Measurements from ENCODE around the gene PLCL2.
"Not testable (repeated sequence)": the region's sequence is repeated elsewhere in the genome, so short reads cannot be mapped to it uniquely, and the experiment has no call there.

The PLCL2 gene

DNA sequence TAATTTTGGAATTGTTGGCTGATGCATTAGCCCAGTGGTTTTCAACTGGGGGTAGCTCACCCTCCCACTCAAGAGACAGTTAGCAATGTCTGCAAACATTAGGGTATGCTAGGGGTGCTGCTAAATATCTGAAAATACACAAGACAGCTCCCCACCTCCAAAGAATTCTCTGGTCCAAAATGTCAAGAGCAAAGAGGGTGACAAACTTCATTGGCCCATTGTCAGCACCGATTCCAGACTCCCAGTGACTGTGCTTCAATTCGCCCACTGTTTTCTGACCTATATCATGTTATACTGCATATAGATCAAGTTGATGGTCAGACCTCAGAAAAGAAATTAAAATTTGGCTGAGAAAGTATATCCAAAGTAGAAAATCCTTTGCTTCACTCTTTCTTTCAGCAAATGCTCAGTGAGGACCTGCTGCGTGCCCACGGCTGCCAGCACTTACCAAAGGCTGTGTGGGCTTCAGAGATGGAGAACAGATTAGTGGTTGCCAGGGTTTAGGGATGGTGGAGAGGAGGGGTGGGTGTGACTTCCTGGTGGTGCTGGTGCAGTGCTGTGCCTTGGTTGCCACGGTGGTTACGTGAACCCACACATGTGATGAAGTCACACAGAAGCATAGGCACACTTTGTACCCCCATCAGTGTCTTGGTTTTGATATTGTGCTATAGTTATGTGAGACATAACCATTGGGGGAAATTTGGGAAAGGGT is 204.0 kb downstream of the PLCL2 start:
- no peak for FAIRE-seq

DNA sequence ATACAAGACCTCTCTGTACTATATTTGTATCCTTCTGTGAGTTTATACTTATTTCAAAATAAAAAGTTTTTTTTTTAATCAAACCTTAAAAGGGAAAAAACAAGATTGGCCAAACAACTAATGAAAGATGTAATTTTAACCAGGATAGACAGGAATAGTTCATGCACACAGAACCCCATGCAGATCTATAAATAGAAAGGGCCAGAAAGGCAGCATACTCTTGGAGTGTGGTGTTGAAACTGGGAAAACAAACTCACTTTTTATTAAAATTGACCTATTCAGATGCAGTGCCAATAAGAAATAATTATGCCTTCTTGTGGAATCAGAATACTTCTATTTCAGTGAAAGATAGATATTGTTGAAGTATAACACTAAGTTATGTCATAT is 204.6 kb downstream of the PLCL2 start:
- no peak for FAIRE-seq

DNA sequence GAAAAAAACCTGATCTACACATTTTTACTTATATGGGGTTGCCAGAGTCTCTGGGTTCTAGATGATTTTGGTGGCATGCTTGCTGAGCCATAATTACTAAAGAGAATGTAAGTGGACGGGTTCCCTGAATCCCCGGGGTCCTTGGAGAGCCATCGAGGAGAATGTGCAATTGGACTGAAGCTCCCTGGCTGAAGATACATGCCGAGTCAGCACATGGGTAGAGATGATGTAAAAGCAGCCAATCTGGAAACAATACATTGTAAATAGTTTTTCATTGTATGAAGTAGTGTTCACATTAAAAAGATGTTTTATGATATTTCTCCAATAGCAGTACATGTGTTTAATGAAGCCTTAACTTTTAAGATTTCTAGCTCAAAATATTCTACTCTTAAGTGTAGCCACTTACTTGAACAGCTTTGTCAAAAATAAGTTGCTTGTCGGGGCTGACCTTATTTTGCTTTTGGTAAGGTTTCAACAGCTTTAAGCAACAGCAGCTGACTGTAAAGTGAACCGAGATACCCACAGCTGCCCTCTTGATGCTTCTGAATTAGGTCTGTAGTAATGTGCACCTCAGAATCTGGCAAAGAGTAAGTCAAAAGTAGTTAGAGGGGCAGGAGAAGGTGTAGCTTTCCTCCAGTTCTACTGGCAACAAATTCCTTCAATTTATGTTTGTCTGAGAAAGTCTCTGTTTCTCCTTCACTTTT is 205.7 kb downstream of the PLCL2 start:
- FAIRE-seq = no peak

DNA sequence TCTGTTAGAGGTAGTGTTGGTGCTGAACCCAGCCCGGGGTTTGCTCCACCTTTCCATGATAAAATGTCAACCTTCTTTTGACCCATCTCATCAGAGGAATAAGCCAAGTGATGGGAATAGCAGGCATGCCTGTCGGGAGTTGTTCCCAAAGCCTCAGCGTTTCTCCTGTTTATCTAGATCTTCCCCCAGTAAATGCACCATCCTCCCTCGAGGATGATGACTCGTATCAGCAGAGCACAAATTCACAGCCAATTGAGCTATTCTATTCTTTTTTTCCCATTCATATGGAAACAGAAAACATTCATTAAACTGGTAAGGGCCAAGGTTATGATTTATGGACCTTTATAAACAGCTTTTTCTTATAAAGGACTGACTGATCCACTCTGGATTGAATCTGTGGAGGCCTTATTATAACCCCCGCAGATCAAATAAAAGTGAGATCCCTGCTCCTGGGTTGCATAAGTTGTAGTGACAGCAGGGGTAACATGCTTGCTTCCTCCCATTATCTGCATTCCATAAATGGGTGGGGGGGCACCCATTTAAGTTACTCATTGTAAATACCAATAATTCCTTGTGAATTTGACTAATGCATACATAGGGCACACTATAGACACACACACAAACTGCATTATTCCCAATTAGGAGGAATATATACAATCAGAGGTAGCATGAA is 207.3 kb downstream of the PLCL2 start:
- FAIRE-seq = no peak

DNA sequence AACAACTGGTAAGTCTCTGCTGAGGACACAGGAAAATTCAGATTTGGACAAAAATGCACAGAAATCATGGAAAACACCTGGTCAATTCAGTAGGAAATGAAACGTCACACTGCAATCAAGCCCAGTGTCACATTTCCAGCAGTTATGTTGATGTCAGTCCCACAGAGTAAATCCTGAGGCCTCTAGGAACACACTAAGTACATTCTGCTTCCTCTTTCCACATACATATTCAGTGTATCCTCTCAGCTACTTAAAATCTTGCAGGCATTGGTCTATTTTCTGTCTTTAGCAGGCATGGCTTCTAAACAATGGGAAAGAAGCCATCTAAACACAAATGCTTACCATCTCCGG is 207.8 kb downstream of the PLCL2 start:
- no peak for FAIRE-seq

DNA sequence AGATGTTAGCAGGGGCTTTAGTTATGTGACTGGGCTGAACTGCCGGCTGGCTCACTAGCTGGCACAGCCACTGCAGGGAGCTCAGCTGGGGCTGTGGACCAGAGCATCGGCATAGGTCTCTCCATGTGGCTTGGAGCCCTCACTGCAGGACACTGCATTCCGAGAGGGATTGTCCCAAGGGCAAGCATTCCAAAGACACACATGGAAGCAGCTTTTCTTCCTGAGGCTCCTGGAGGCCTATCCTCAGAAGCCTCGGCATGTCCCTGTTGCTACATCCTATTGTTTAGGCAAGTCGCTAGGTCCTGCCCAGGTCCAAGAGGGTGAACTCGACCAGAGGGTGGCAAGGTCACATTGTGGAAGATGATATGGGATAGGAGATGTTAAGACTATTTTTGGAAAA is 209.8 kb downstream of the PLCL2 start:
- FAIRE-seq = no peak

DNA sequence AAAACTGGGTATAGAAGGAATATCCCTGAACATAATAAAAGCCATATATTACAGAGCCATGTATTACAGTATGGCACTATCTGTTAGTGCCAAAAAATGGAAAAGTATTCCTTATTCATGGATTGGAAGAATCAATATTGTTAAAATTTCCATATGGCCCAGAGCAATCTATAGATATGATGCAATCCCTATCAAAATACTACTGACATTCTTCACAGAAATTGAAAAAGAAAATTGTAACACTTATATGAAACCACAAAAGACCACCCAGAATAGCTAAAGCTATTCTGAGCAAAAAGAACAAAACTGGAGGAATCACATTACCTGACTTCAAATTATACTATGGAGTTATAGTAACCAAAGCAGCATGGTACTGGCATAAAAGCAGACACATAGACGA is 218.8 kb downstream of the PLCL2 start:
- FAIRE-seq = no peak

DNA sequence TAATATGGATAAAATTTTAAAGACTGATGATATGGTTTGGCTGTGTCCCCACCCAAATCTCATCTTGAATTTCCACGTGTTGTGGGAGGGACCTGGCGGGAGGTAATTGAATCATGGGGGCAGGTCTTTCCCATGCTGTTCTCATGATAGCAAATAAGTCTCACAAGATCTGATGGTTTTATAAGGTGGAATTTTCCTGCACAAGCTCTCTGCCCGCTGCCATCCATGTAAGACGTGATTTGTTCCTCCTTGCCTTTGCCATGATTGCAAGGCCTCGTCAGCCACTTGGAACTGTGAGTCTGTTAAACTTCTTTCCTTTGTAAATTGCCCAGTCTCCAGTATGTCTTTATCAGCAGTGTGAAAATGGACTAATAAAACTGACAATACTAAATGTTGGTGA is 222.0 kb downstream of the PLCL2 start:
- FAIRE-seq = not testable (repeated sequence)

DNA sequence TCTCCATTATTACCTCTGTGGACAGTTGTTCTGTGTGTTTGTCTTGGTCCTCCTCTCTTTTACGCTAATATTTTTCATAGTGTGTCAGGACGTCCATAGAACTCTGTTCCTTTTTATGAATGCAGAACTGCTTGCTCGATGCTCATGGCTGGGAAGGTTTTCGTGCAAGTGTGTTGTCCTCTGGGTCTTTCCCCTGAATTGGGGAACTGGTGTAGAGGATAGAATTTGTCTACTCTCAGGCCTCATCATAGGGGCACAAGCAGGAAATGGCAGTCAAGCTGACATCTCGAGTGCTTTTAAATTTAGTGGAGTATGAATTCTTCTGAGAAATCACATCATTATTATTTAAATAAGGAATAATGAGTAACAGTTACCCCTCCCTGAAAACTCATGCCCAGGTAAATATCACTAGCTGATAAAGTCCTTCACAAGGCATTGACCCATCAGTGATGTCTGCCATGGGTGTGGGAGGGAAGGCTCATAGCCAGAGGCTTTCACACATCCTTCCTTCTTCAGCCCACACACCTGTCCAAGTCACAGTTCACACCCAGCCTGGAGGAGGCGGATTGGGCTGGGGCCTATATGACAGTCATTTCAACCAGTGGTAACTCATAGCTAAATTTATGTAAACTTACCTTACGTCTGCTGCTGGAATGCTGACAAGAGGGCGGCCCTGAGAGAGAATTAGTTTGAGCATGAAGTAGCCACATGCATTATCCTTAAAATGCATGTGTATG is 226.1 kb downstream of the PLCL2 start:
- FAIRE-seq = no peak

DNA sequence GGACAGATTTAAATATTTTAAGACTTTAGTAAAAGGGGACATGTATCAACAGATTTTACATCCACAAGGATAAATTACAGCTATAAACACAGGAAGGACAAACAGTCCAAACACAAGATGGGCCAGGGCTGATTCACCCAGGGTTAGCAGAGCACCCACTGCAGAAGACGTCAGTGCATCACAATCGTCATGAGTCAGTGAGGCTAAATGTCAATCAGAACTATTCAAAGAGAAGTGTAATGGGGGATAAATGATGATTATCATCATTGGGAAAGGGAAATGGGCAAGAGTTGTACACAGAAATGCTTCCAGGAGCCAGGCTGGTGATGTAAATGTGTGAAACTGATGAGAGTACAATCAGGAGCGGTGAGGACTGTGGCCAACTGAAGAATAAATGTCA is 226.8 kb downstream of the PLCL2 start:
- FAIRE-seq = no peak

DNA sequence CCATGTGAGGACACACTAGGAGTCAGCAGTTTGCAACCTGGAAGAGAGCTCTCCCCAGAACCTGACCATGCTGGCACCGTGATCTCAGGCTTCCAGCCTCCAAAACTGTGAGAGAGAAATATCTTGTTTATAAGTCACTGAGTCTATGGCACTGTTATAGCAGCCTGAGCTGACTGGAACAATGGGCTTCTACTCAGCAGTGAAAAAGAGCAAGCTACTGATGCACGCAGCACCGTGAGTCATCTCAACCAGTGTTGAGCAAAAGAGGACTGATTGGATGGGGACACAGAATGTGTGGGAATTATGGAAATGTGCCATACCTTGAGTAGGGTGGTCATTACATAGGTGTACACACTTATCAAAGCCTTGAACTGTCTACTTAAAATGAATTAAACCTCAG is 230.4 kb downstream of the PLCL2 start:
- no peak for FAIRE-seq

DNA sequence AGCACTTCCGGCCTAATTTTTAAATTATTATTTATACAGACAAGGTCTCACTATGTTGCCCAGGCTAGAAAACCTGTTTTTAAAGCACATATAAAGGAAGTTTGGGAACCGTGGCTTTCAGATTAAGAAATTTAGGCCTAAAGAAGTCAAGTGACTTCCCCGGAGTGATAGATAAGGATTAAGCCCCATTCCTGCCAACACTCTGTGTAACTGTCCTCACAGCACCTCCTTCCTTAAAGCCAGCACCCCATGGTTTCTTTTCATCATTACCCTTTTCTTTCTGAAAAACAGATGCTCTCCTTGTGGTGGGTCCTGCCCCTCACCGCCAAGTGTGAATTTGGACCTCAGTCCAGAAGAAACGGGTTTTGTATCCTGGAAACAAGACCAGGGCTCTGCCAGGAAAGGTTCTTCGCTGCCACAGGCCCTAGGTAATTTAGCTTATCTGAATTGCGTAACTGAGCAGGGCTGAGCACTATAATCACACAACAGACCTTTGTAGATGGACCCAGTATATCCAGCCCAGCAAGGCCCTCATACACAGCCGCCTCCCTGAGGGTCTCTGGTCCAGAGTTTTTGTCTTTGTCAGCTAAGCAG is 231.3 kb downstream of the PLCL2 start:
- no peak for FAIRE-seq

DNA sequence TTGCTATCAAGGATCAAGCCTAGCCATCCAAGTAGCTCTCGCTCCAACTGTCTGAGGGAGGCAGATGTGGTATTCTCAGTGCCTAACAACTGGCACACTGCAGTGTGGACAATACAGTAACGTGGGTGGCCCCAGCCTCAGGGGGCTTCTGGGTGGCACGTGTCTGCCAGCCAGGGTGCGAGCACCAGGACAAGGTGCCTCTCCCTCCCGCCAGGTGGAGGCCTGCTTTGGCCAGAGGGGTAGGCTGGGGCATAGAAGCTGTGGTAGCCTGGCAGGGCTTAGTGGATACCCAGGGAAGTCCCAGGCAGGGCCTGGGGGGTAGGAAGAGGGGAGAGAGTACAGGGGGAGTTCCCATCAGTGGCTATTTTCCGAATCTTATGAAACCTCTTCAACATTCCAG is 234.0 kb downstream of the PLCL2 start:
- FAIRE-seq = no peak

DNA sequence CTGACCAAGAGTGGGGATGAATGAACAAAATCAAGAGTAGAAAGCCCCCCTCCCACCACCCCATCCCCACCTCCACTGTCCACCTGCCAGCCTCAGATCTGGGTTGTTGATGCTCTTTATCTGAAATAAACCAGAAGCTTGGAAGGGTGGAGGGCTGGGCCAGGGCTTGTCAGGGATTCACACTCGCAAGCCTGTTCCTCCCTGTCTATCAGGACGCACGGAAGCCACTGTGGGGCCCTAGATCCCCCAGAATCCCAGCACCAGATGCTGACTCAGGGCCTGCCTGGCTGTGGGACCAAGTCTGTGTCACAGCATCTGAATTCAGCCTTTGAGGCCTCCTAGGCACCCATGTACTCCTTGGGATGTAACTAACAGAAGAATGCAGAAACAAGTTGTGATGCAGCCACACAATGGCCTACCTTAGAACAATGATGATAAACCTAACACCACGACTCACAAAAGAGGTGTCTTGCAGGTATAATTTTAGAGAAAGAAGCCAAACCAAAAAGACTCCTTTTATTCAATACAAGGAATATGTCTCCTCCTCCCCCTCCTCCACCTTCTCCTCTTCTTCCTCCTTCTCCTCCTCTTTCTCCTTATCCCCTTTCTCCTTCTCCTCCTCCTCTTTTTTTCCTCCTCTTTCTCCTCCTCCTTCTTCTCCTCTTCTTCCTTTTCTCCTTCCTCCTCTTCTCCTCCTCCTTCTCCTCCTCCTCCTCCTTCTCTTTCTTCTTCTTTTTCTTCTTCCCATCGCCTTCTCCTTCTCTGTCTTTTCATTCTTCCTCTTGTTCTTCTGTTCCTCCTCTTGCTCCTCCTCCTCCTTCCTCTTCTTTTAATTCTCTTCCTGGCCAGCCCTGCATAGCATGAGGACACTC is 234.7 kb downstream of the PLCL2 start:
- FAIRE-seq = no peak

DNA sequence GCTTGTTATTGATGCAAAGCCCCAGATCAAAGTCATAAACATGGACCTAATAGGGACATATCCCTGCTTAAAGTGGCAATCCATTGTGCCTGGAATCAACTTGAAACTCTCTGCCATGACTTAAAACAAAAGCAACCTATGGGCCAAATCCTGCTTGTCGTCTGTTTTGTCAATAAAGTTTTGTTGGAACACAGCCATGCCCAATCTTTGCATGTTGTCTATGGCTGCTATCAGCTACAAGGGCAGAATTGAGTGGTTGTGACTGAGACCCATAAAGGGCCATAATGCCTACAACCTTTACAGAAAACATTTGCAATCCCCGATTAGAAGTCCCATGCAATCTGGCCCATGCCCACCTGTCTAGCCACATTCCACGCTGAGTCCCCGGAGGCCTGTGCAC is 235.4 kb downstream of the PLCL2 start:
- no peak for FAIRE-seq

DNA sequence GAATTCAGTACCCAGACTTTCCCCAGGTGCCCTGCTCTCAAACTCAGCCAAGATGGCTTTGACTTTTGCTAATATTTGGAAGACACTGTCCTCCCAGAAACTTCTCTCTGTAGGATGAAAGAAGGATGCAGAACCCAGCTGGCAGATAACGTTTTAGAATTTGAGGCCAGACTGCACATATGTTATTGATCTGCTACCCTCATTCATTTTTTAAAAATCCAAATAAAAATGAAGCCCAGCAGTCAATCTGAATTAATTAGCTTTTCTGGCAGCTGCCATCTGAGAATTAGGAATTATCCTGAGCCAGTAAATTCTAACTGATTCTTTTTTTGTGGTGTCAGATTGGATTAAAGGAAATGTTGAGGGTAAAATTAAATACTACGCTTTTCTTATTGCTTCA is 236.6 kb downstream of the PLCL2 start:
- no peak for FAIRE-seq

DNA sequence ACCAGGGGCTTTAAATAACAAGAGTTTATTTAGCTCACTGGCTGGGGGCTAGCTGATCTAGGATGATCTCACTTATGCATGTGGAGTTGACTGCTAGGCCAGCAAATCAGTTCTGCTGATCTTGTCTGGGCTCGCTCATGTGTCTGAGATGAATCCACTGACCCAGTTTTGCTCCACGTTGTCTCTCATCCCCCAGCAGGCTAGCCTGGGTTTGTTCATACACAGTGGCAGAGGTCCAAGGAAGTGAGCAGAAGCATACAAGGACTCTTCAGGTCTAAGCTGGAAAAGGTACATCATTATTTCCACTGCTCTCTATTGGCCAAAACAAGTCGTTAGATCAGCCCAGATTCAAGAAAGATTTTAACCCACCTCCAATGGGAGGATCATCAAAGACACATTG is 238.0 kb downstream of the PLCL2 start:
- FAIRE-seq = no peak

DNA sequence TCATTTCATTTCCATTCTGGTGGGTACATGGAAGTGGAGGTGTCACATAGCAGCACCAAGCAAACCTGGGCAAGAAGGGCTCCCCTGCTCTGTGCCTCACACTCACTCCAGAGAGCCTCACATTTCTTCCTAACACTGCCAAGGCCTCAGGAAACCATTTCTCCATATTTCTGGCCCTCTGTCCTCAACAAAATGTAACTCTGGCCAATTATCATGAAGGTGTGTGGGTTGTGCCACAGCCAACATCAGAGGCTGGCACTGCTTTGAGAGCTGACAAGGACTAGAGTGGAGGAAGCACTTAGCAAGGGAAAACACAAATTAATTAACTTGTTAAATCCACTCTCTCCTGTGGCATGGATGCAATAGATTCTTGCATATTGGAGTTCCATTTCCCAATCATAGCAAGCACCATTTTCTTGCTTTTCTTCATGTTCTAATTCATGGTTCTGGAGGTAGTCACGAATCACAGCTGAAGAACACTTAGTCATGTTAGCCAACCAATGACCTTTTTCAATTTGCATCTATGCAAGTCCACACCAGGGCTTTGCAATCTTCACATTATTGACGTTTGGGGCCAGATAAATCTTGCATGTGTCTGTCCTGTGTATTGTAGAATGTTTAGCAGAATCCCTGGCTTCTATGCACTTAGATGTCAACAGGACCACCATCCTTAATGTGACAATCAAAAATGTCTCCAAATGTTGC is 241.1 kb downstream of the PLCL2 start:
- FAIRE-seq = no peak

DNA sequence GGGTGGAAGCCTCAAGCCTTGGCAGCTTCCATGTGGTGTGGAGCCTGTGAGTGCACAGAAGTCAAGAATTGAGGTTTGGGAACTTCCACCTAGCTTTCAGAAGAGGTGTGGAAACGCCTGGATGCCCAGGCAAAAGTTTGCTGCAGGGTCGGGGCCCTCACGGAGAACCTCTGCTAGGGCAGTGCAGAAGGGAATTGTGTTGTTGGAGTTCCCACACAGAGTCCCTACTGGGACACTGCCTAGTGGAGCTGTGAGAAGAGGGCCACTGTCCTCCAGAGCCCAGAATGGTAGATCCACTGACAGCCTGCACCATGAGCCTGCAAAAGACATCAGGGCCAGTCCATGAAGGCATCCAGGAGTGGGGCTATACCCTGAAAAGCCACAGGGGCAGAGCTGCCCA is 243.9 kb downstream of the PLCL2 start:
- FAIRE-seq = not testable (repeated sequence)

DNA sequence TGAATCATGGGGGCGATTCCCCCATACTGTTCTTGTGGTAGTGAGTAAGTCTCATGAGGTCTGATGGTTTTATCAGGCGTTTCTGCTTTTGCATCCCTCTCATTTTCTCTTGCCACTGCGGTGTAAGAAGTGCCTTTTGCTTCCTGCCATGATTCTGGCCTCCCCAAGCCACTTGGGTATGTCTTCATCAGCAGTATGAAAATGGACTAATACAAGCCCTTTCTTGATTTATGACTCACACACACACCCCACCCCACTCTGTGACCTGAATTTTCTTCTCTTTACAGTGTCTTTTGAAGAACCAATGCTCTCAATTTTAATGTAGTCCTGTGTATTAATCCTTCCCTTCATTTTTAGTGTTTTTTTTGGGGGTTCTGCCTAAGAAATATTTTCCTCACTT is 244.8 kb downstream of the PLCL2 start:
- no peak for FAIRE-seq

DNA sequence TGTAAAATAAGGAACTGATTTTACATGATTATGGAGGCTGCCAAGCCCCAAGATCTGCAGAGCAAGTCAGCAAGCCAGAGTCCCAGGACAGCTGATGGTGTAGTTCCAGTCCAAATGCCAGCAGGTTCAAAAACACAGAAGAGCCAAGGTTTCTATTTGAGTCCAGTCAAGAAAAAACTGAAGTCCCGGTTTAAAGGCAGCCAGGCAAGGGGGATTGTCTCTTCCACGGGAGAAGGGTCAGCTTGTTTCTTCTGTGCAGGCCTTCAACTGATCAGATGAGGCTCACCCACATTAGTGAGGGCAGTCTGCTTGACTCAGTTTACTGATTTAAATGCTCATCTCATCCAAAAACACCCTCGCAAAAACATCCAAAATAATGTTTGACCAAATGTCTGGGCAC is 246.2 kb downstream of the PLCL2 start:
- no peak for FAIRE-seq

Measured in TTC549 (cell line).